Fibroblast of lung (primary cell): Measurements from ENCODE around the gene CCNK. TPM values are rescaled to one million over a fixed set of nuclear protein-coding genes. Genes with fewer than 3 reads are reported as not detected.

Source experiments
- DNase-seq, 2 donors: peaks; one replicate each; pipeline versions ENCODE4 v3.0.0 to v3.0.0-alpha.2; 2010; ENCODE audit warnings: low read depth in 2 of 2
- H2AFZ ChIP-seq: 2 replicates; pipeline ENCODE4 v1.5.1; 2012; ENCODE audit warnings: low read length, control low read depth, inconsistent platforms
- H3K27ac ChIP-seq: 2 replicates; pipeline ENCODE4 v1.5.1; 2011; ENCODE audit warnings: low read length, control low read depth; ENCODE audit not compliant: insufficient read depth
- H3K27me3 ChIP-seq: 2 replicates; pipeline ENCODE4 v1.5.1; 2011; ENCODE audit warnings: mild to moderate bottlenecking, low read length; ENCODE audit not compliant: control insufficient read depth, insufficient read depth
- H3K36me3 ChIP-seq: 2 replicates; pipeline ENCODE4 v1.5.1; 2011; ENCODE audit warnings: low read length; ENCODE audit not compliant: control insufficient read depth, insufficient read depth
- H3K4me1 ChIP-seq: 2 replicates; pipeline ENCODE4 v1.5.1; 2011; ENCODE audit warnings: low read length; ENCODE audit not compliant: control insufficient read depth, insufficient read depth; ENCODE audit errors: extremely low read depth
- H3K4me2 ChIP-seq: 2 replicates; pipeline ENCODE4 v1.5.1; 2011; ENCODE audit warnings: low read length, control low read depth; ENCODE audit not compliant: insufficient read depth; ENCODE audit errors: extremely low read depth
- H3K4me3 ChIP-seq, 4 experiments: fragments of 200-600 bp in 1 of 4; sonication (generic) in 1 of 4; replicated peaks in 1 of 4; 2 replicates each; pipeline ENCODE4 v1.5.1; 2011 to 2016; ENCODE audit warnings: low read length in 4 of 4, low read depth in 3 of 4, mild to moderate bottlenecking in 3 of 4, control low read depth in 2 of 4, inconsistent platforms in 1 of 4, mixed read lengths in 1 of 4; ENCODE audit not compliant: insufficient read depth in 1 of 4; ENCODE audit errors: control extremely low read depth in 1 of 4
- H3K79me2 ChIP-seq: 2 replicates; pipeline ENCODE4 v1.5.1; 2012; ENCODE audit warnings: mild to moderate bottlenecking, low read length, inconsistent platforms; ENCODE audit not compliant: control insufficient read depth, insufficient read depth
- H3K9ac ChIP-seq: 2 replicates; pipeline ENCODE4 v1.5.1; 2011; ENCODE audit warnings: mild to moderate bottlenecking, low read length, control low read depth; ENCODE audit not compliant: insufficient read depth
- H3K9me3 ChIP-seq: 2 replicates; pipeline ENCODE4 v1.5.1; 2012; ENCODE audit warnings: low read depth, low read length; ENCODE audit not compliant: control insufficient read depth, insufficient read depth
- H4K20me1 ChIP-seq: 2 replicates; pipeline ENCODE4 v1.5.1; 2011; ENCODE audit warnings: low read length; ENCODE audit not compliant: control insufficient read depth, insufficient read depth; ENCODE audit errors: extremely low read depth
- EZH2 ChIP-seq: IDR thresholded peaks from 2 replicates; pipeline ENCODE4 v1.5.1; 2012; ENCODE audit warnings: low read length, control low read depth, mild to moderate bottlenecking; ENCODE audit errors: missing control alignments
- polyA plus RNA-seq, 2 donors: library from polyadenylated mRNA; depleted of rRNA in 1 of 2; stranded (reverse) in 1 of 2; unstranded in 1 of 2; fragments of >200 nt; gene quantifications; 2 replicates each; pipeline ENCODE4 v1.2.1, GENCODE V29; 2011 to 2012; ENCODE audit warnings: missing spikeins in 1 of 2
- total RNA-seq: library from RNA; depleted of rRNA; stranded (reverse); fragments of >200 nt; gene quantifications from 2 replicates; pipeline ENCODE4 v1.2.1, GENCODE V29; 2014
- TF ChIP-seq, protein P1 (sequence below), 2 donors: IDR thresholded peaks in 1 of 2; conservative IDR thresholded peaks in 1 of 2; 1 replicate in 1 of 2; 2 replicates in 1 of 2; pipeline ENCODE4 v1.5.1; 2011 to 2012; ENCODE audit warnings: low read length in 2 of 2, control low read depth in 1 of 2, inconsistent platforms in 1 of 2, low read depth in 1 of 2, mild to moderate bottlenecking in 1 of 2

The CCNK gene
- total and polyA plus RNA-seq, 2 donors (not counting 1 experiment from before 2014, with no cell fraction given), result 7.3 to 51.0 TPM

GRCh38 chr14:99548871-99549515, 67.8 kb downstream of the CCNK start:
- Histone ChIP-seq H3K27me3 (no peaks in the 10 kb centered on the region), H3K79me2 (peaks cover 5% of the 10 kb centered on the region), H3K4me2 (no peak overlapping the region), H3K4me1 (no peaks in the 10 kb centered on the region), H3K27ac (no peak overlapping the region), H4K20me1 (no peaks in the 10 kb centered on the region), H3K4me3 (no peak overlapping the region), H2AFZ (no peak overlapping the region), H3K9ac (no peak overlapping the region), H3K9me3 (no peaks in the 10 kb centered on the region), H3K36me3 (no peaks in the 10 kb centered on the region)
- TF ChIP-seq, protein P1, sequence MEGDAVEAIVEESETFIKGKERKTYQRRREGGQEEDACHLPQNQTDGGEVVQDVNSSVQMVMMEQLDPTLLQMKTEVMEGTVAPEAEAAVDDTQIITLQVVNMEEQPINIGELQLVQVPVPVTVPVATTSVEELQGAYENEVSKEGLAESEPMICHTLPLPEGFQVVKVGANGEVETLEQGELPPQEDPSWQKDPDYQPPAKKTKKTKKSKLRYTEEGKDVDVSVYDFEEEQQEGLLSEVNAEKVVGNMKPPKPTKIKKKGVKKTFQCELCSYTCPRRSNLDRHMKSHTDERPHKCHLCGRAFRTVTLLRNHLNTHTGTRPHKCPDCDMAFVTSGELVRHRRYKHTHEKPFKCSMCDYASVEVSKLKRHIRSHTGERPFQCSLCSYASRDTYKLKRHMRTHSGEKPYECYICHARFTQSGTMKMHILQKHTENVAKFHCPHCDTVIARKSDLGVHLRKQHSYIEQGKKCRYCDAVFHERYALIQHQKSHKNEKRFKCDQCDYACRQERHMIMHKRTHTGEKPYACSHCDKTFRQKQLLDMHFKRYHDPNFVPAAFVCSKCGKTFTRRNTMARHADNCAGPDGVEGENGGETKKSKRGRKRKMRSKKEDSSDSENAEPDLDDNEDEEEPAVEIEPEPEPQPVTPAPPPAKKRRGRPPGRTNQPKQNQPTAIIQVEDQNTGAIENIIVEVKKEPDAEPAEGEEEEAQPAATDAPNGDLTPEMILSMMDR (conservative IDR thresholded peaks at IDR 0.05 in 1 of 2, IDR thresholded peaks at IDR 0.05 in 1 of 2; ENCODE audit: low read depth in 1 of 2, low read length in 2 of 2), result no peak
- TF ChIP-seq EZH2, result no peak
- DNase-seq, result no peak

- Histone ChIP-seq H4K20me1 (no peaks in the 10 kb centered on the region), H3K4me2 (no peak overlapping the region), H3K4me1 (no peaks in the 10 kb centered on the region), H3K9ac (no peak overlapping the region), H3K4me3 (no peak overlapping the region), H3K36me3 (no peaks in the 10 kb centered on the region), H3K79me2 (peaks cover 5% of the 10 kb centered on the region), H3K9me3 (no peaks in the 10 kb centered on the region), H3K27me3 (no peaks in the 10 kb centered on the region), H2AFZ (no peak overlapping the region), H3K27ac (no peak overlapping the region)
- no peak for DNase-seq
- TF ChIP-seq EZH2, result no peak
- TF ChIP-seq, protein P1 (conservative IDR thresholded peaks at IDR 0.05 in 1 of 2, IDR thresholded peaks at IDR 0.05 in 1 of 2; ENCODE audit: low read depth in 1 of 2, low read length in 2 of 2), result no peak
Measured at GRCh38 chr14:99549684-99550083, 68.5 kb downstream of the CCNK start.

- TF ChIP-seq, protein P1 (conservative IDR thresholded peaks at IDR 0.05 in 1 of 2, IDR thresholded peaks at IDR 0.05 in 1 of 2; ENCODE audit: low read depth in 1 of 2, low read length in 2 of 2), result no peak
- no peak for TF ChIP-seq EZH2
- no peak for DNase-seq
- H3K79me2 ChIP-seq, result peaks cover 5% of the 10 kb centered on the region
- no peaks in the 10 kb centered on the region for H3K4me1 ChIP-seq
- H2AFZ ChIP-seq, result no peak overlapping the region
- H3K4me2 ChIP-seq, result no peak overlapping the region
- no peaks in the 10 kb centered on the region for H3K27me3 ChIP-seq
- H3K9me3 ChIP-seq, result no peaks in the 10 kb centered on the region
- H3K4me3 ChIP-seq, result no peak overlapping the region
- H3K36me3 ChIP-seq, result no peaks in the 10 kb centered on the region
- no peaks in the 10 kb centered on the region for H4K20me1 ChIP-seq
- no peak overlapping the region for H3K27ac ChIP-seq
- H3K9ac ChIP-seq, result no peak overlapping the region
Measured at GRCh38 chr14:99550387-99550992, 69.3 kb downstream of the CCNK start.
